HEK293T (cell line): ENCODE results near the gene TYR.

Experiments
- ARNT ChIP-seq: fragments of 450-650 bp; IDR thresholded peaks from 2 replicates; pipeline ENCODE4 v1.6.1; 2017; ENCODE audit warnings: mild to moderate bottlenecking
- NFRKB ChIP-seq: fragments of 450-650 bp; IDR thresholded peaks from 2 replicates; pipeline ENCODE4 v1.6.1; 2016; ENCODE audit warnings: mild to moderate bottlenecking, moderate library complexity
- PKNOX1 ChIP-seq: fragments of 450-650 bp; IDR thresholded peaks from 2 replicates; pipeline ENCODE4 v1.6.1; 2016
- SP1 ChIP-seq: fragments of 450-650 bp; IDR thresholded peaks from 2 replicates; pipeline ENCODE4 v1.6.1; 2017
- SUZ12 ChIP-seq: fragments of 450-650 bp; IDR thresholded peaks from 2 replicates; pipeline ENCODE4 v1.6.1; 2016; ENCODE audit warnings: mild to moderate bottlenecking

GRCh38 chr11:89136606-89137005 is 41.1 kb upstream of the TYR start:
- TF ChIP-seq ARNT (no peak), NFRKB (no peak), SUZ12 (no peak), SP1 (no peak), PKNOX1 (no peak)
